Measurements from ENCODE around the gene C12orf42.
A peak's percentile ranks its signal among the peaks of the same experiment; 100 is the strongest.

Gene C12orf42

DNA sequence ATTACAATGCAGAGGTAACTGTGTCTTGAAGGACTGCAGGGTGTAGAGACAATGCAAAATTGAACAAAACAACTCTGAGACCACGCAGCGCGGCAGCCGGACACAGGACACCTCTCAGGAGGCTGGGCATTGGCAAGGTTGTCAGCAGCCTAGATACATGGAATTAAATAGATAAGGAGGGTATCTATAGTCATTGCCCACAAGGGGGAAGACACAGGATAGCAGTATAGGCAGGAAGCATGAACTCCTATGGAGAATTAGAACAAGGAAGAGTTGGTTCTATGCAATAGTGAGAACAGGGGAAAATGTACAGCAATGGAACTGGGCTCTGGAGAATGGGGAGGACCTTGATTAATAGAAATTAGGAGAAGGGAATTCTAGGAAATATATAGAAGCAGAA, 164.1 kb downstream of the C12orf42 start:
- no peak for DNase-seq

DNA sequence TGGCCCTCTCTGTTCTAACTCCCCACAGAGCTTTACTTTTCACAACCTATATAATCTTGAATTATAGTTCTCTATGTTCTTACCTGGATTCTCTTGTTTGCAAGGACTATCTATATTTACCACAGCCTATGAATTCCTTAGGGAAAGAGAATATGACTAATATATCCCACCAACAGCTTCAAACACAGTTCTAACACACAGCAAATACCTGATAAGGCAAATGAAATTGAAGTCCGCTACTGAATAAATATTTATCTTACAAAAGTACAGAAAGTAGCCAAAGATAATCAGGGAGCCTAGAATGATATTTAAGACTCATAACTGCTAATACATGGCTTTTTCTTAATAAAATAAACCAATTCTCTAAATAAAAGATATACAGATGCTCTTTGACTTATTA, 165.1 kb downstream of the C12orf42 start:
- DNase-seq: no peak

DNA sequence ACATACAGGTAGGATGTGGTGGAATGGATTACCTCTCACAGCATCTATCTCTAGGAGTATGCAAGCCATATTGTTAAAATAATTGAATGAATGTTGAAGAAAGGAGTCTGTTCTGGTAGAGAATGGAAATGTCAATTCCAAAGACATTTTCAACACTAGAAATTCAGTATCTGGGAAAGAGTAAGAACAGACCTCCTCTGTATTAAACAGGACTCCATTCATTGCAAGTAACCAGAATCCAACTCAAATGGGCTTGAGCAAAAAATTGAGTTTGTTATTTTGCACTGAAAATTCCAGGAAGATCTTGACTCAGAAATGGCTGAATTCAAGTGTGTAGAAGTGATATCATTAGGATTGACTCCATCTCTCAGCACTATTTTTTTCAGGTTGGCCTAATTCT, 168.1 kb downstream of the C12orf42 start:
- DNase-seq: no peak

DNA sequence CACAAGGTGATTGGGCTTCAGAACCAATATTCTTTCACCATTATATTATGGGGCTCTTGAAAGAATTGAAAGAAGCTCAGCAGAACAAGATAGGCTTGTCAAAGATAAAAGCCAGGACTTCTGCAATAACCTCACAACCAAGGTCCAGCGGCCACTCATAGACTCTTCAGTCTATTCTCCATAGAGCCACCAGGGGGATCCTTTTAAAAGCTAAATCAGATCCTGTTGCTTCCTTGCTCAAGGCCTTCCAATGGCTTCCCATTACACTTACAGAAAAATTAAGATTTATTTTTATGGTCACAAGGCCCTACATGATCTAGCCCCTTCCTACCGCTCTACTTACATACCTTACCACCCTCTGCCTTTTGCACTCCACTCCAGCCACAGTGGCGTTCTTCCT, 169.6 kb downstream of the C12orf42 start:
- DNase-seq: peak; percentile 40

DNA sequence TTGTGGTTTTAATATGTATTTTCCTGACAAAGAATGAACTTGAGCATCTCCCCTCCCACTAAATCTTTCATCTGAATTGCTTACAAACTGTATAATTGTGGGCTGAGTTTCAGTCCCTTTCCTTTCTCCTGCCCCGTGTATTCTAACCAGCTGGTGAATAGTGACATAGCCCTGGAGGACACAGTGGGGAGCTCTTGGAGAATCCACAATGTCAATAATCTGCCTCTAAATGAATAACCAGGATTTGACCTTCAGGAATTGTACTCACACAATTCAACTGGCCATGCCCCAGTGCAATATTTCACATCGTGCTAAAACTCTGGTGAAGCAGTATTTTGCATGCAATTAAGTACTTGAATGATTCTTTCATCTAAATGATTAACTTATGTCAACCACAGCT, 177.2 kb downstream of the C12orf42 start:
- peak; percentile 87 for DNase-seq

DNA sequence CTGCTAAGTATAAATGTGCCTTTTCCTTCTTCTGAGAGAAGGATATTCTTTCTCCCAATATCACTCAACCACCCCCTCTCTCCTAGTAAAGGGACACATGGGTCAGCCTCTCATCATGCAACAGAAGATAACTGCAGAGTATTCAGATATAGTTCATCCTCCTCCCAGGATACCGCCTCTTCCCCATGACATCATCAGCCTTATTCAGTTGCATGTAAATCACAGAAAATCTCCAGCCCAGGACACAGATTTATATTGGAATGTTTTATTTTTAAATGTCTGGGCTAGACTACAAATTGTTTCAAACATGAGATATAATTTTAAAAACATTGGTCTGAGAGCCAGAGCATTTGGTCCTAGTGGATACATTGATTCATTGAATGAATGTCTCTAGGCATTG, 178.5 kb downstream of the C12orf42 start:
- no peak for DNase-seq

- no peak for DNase-seq
These were observed 181.0 kb downstream of the C12orf42 start for GRCh38 chr12:103314786-103315185.

GRCh38 chr12:103313894-103314293, 181.9 kb downstream of the C12orf42 start:
- DNase-seq: no peak

- DNase-seq: no peak
These were observed 182.9 kb downstream of the C12orf42 start for GRCh38 chr12:103312742-103313354.

DNA sequence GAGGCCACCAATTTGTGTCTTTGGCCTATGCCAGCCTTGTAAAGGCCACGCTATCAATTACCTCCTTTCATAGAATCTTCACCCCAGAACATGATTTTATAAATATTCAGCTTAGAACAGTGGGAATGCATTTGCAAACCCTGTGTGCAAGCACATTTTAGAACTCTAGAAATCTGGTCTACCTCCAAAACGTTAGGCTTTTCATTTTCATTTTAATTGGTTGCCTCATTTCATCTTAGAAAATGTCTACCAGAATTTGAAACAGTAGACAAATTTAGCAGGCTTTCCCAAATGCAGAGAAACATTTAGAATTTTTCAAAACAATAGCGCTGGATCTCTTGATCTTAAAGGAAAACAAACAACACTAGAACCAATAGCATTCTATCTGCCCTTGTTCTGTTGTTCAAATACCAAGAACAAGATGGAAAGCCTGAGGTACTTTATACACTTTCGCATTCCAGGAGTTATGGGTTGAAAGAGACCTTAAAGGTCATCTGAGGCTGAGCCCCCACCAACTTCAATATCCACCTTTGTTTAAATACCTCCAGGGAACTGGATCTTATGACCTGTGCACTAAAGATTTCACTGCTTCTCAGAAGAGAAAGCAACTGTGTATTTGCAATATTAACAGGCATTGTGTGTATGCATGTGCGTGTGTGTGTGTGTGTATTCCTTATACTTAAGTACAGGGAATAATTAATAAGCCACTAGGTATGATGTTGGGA, 185.1 kb downstream of the C12orf42 start:
- no peak for DNase-seq

- no peak for DNase-seq
These were observed 187.4 kb downstream of the C12orf42 start for GRCh38 chr12:103308396-103308795.

GRCh38 chr12:103303484-103303883, 192.3 kb downstream of the C12orf42 start:
- DNase-seq: no peak

DNA sequence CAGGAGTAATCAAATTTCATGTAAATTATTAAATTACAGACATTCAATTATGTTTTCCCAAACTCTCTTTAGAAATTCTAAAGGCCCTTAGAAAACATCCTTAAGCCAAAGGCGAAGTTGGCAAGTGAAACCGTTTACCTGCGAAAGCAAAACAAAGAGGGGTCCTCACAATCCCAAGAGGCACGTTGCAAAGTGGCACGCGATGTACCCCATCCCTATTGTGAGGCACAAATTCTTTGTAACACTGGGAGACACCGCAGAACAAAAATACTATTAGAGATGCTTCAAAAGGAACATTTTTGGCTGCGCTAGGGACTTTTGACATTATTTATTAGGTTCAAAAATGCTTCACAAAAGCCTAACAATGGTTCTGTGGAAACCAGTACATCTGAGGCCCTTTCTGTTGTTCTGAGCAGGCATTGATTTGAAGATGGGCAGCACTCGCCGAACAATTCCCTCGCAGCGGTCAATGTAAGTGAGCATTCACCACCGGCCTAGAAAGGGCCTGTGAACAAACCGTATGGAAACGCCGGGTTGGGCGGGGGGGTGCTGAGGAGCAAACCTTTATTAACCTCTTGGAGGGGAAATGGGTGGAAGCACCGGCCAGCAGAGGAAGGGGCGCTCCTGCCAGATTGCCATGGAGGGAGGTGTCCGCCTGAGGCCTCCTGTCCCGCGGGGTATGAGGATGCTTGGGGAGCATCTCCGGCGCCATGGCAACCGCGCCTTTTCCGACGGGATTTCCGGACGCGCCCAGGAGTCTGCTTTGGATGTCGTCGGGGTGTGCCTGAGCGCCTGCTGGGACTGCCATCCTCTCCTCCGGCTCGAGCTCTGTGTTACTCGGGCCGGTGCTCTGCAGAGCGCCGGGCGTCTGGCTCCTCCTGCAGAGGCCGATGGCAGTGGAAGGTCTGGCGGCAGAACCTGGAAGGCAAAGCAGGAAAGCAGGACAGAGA, 193.9 kb downstream of the C12orf42 start:
- no peak for DNase-seq

DNA sequence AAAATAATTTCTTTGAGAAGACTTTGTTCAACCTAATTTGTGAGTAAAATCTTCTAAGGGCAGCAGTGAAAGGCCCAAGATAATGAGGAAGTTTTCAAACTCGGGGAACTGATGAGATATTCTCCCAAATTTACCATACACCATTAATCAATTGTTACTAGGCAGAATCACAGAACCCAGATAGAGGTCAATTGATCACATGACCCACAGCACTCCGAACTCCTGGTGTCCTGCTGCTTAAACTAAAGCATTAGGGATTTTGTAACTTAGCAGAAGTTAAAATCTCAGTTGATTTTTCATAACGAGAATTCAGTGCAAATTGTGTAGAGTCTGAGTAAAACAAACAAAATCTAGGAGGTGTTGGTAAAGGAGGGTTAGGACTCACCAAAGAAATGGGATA, 207.8 kb downstream of the C12orf42 start:
- no peak for DNase-seq

DNA sequence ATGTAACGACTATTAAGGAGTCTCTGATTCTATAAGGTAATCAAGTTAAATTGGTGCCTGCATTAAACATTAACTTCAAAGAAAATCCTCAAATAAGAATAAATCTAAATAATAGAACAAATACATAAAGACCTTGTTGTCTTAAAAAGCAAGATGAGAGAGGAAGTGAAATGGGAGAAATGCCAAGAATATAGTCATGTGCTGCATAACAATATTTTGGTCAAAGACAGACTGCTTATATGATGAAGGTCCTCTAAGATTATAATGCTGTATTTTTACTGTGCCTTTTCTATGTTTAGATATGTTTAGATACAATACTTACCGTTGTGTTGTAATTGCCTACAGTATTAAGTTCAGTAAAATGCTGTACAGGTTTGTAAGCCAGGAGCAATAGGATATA, 213.6 kb downstream of the C12orf42 start:
- DNase-seq: no peak

DNA sequence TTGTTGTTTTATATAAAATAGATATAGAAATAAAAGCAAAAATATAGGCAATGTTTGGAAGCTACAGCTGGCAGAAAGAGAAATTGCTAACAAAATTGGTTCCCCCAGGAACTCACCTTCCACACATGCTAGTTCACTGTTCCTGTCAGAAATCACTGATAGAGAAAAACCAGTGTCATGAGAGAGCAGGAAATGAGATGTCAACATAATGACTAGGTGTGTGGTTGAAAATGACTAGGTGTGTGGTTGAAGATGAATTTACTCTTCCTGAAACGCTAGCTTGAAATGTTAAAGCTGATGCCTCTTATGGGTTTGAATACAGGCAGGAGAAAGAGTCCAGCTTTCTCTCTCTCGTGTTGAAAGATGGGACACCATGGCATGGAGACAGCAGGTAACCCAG, 216.3 kb downstream of the C12orf42 start:
- no peak for DNase-seq

- no peak for DNase-seq
These were observed 217.4 kb downstream of the C12orf42 start for GRCh38 chr12:103278329-103278728.

- DNase-seq: no peak
These were observed 222.1 kb downstream of the C12orf42 start for GRCh38 chr12:103273645-103274044.

- no peak for DNase-seq
These were observed 222.8 kb downstream of the C12orf42 start for GRCh38 chr12:103272949-103273348.

DNA sequence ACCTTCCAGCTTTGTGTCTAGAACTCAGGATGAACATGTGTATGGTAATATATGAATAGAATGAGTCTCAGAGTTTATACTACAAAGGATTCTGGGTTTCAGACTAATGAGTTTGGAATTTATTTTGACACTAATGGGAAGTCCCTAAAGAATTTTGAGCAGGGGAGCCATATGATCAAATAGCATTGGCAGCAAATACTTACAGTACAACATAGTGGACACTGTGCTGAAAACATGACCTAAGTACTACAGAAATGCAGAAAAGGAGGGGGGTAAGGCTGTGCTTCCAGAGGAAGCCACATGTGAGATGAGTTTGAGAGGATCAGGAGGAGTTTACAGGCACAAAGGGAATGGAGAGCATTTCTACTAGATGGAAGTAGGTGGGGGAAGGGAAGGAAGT, 225.8 kb downstream of the C12orf42 start:
- DNase-seq: no peak

GRCh38 chr12:103268831-103269514, 226.8 kb downstream of the C12orf42 start:
- DNase-seq: peak; percentile 100

GRCh38 chr12:103257763-103258162, 238.0 kb downstream of the C12orf42 start:
- no peak for DNase-seq

Measured in NCI-H1105 treated with DMSO at 0.1 percent for 48 hours (cell line).